HepG2 (cell line): ENCODE data around the gene ABAT. TPM values are rescaled to one million over a fixed set of nuclear protein-coding genes. Genes with fewer than 3 reads are reported as not detected.

ENCODE experiments used
- AGO2 ChIP-seq: fragments of 200-400 bp; formaldehyde crosslinking; optimal IDR thresholded peaks from 2 replicates; pipeline ENCODE3; 2017; ENCODE audit warnings: mild to moderate bottlenecking, low read depth, low read length, moderate library complexity
- CCDC6 ChIP-seq: sonication (generic); formaldehyde crosslinking; IDR thresholded peaks from 2 replicates; pipeline ENCODE4 v1.8.1; 2022; ENCODE audit warnings: mild to moderate bottlenecking, missing genetic modification reagents, moderate library complexity
- CEBPZ ChIP-seq: IDR thresholded peaks from 2 replicates; pipeline ENCODE4 v1.6.1; 2012; ENCODE audit warnings: low read length, improper control_type of control experiment
- CENPT ChIP-seq: sonication (generic); formaldehyde crosslinking; IDR thresholded peaks from 2 replicates; pipeline ENCODE4 v1.8.0; 2022; ENCODE audit warnings: low read depth, mild to moderate bottlenecking, moderate library complexity, missing genetic modification reagents
- HINFP ChIP-seq: sonication (generic); formaldehyde crosslinking; IDR thresholded peaks from 2 replicates; pipeline ENCODE4 v1.4.0; 2020; ENCODE audit warnings: low read depth, mild to moderate bottlenecking, missing genetic modification reagents
- JARID2 ChIP-seq: sonication (generic); formaldehyde crosslinking; IDR thresholded peaks from 2 replicates; pipeline ENCODE4 v1.8.1; 2023; ENCODE audit warnings: missing genetic modification reagents, inconsistent platforms; ENCODE audit not compliant: insufficient replicate concordance
- NFE2 ChIP-seq: sonication (generic); formaldehyde crosslinking; IDR thresholded peaks from 2 replicates; pipeline ENCODE4 v1.4.0; 2020; ENCODE audit warnings: missing genetic modification reagents
- TOE1 ChIP-seq: sonication (generic); formaldehyde crosslinking; IDR thresholded peaks from 2 replicates; pipeline ENCODE4 v1.4.0; 2020; ENCODE audit warnings: mild to moderate bottlenecking, missing genetic modification reagents
- ZMYM2 ChIP-seq: sonication (generic); formaldehyde crosslinking; IDR thresholded peaks from 2 replicates; pipeline ENCODE4 v1.8.0; 2022; ENCODE audit warnings: mild to moderate bottlenecking, missing genetic modification reagents
- ZNF83 ChIP-seq: sonication (generic); formaldehyde crosslinking; IDR thresholded peaks from 2 replicates; pipeline ENCODE4 v1.4.0; 2020; ENCODE audit warnings: missing genetic modification reagents, mild to moderate bottlenecking, borderline replicate concordance
- polyA plus RNA-seq, 8 experiments: library from polyadenylated mRNA; depleted of rRNA in 3 of 8; stranded (reverse) in 7 of 8; unstranded in 1 of 8; fragments of >200 nt; fragmentation: Illumina TruSeq in 4 of 8; extraction: Trizol in 4 of 8; gene quantifications; 2 replicates each; pipeline versions ENCODE4 v1.2.1 to v1.2.3, GENCODE V29; 2011 to 2016; ENCODE audit warnings: low read depth in 4 of 8, missing spikeins in 1 of 8, mixed read lengths in 1 of 8; ENCODE audit not compliant: insufficient read depth in 1 of 8
- total RNA-seq, 5 experiments: library from RNA; depleted of rRNA; stranded (reverse); fragments of >200 nt; fragmentation: Illumina TruSeq; extraction: Trizol; gene quantifications; 2 replicates each; pipeline ENCODE4 v1.2.3, GENCODE V29; 2016; ENCODE audit warnings: low read depth in 1 of 5
- TF ChIP-seq, protein P1 (sequence below): sonication (generic); formaldehyde crosslinking; IDR thresholded peaks from 2 replicates; pipeline ENCODE4 v1.8.0; 2022; ENCODE audit warnings: low read depth, missing genetic modification reagents
- TF ChIP-seq, protein P2 (sequence below): sonication (generic); formaldehyde crosslinking; IDR thresholded peaks from 2 replicates; pipeline ENCODE4 v1.9.0; 2021; ENCODE audit warnings: missing genetic modification reagents, borderline replicate concordance
- TF ChIP-seq, protein P3 (sequence below): sonication (generic); formaldehyde crosslinking; IDR thresholded peaks from 2 replicates; pipeline ENCODE4 v1.8.0; 2022; ENCODE audit warnings: mild to moderate bottlenecking, missing genetic modification reagents, moderate library complexity
- TF ChIP-seq, protein P4 (sequence below): sonication (generic); formaldehyde crosslinking; IDR thresholded peaks from 2 replicates; pipeline ENCODE4 v1.5.0; 2020; ENCODE audit warnings: missing genetic modification reagents

Gene ABAT
- total and polyA plus RNA-seq, 2 of the 13 experiments (the other 11 are each of a cell fraction or from before 2014, with no cell fraction given) = 47.6 to 97.3 TPM

GRCh38 chr16:8660841-8661301, 13.5 kb upstream of the ABAT start (continued):
- no peak for TF ChIP-seq HINFP (CRISPR knock-in tag)
- TF ChIP-seq, protein P1, sequence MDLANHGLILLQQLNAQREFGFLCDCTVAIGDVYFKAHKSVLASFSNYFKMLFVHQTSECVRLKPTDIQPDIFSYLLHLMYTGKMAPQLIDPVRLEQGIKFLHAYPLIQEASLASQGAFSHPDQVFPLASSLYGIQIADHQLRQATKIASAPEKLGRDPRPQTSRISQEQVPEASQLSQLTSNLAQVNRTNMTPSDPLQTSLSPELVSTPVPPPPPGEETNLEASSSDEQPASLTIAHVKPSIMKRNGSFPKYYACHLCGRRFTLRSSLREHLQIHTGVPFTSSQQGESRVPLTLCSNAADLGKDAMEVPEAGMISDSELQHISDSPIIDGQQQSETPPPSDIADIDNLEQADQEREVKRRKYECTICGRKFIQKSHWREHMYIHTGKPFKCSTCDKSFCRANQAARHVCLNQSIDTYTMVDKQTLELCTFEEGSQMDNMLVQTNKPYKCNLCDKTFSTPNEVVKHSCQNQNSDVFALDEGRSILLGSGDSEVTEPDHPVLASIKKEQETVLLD (CRISPR knock-in tag) = no peak
- no peak for TF ChIP-seq NFE2 (CRISPR knock-in tag)
- no peak for TF ChIP-seq ZMYM2
- TF ChIP-seq, protein P2, sequence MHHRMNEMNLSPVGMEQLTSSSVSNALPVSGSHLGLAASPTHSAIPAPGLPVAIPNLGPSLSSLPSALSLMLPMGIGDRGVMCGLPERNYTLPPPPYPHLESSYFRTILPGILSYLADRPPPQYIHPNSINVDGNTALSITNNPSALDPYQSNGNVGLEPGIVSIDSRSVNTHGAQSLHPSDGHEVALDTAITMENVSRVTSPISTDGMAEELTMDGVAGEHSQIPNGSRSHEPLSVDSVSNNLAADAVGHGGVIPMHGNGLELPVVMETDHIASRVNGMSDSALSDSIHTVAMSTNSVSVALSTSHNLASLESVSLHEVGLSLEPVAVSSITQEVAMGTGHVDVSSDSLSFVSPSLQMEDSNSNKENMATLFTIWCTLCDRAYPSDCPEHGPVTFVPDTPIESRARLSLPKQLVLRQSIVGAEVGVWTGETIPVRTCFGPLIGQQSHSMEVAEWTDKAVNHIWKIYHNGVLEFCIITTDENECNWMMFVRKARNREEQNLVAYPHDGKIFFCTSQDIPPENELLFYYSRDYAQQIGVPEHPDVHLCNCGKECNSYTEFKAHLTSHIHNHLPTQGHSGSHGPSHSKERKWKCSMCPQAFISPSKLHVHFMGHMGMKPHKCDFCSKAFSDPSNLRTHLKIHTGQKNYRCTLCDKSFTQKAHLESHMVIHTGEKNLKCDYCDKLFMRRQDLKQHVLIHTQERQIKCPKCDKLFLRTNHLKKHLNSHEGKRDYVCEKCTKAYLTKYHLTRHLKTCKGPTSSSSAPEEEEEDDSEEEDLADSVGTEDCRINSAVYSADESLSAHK (CRISPR knock-in tag) = no peak
- TF ChIP-seq, protein P3, sequence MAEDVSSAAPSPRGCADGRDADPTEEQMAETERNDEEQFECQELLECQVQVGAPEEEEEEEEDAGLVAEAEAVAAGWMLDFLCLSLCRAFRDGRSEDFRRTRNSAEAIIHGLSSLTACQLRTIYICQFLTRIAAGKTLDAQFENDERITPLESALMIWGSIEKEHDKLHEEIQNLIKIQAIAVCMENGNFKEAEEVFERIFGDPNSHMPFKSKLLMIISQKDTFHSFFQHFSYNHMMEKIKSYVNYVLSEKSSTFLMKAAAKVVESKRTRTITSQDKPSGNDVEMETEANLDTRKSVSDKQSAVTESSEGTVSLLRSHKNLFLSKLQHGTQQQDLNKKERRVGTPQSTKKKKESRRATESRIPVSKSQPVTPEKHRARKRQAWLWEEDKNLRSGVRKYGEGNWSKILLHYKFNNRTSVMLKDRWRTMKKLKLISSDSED (CRISPR knock-in tag) = no peak
- TF ChIP-seq CEBPZ = no peak
- no peak for TF ChIP-seq CENPT (CRISPR knock-in tag)
- no peak for TF ChIP-seq TOE1 (CRISPR knock-in tag)
- no peak for TF ChIP-seq JARID2 (CRISPR knock-in tag)
- no peak for TF ChIP-seq CCDC6 (CRISPR knock-in tag)
- TF ChIP-seq, protein P4, sequence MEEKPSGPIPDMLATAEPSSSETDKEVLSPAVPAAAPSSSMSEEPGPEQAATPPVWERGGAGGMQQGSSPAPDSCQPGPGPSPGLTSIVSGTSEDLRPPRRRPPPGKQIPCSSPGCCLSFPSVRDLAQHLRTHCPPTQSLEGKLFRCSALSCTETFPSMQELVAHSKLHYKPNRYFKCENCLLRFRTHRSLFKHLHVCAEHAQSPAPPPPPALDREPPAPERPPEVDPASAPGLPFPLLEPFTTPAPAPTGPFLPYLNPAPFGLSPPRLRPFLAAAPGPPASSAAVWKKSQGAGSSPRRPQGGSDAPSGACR (CRISPR knock-in tag) = no peak
- no peak for TF ChIP-seq AGO2
- no peak for TF ChIP-seq ZNF83 (CRISPR knock-in tag)
